GM12875 (cell line): ENCODE results near the gene SNCAIP.

Experiments
- H3K4me3 ChIP-seq: one replicate; pipeline ENCODE4 v1.5.1; 2011; ENCODE audit warnings: low read depth, low read length, control low read depth
- TF ChIP-seq, protein P1 (sequence below): IDR thresholded peaks from 2 replicates; pipeline ENCODE4 v1.5.1; 2011; ENCODE audit warnings: low read depth, mild to moderate bottlenecking, control low read depth, inconsistent platforms, low read length, moderate library complexity, borderline replicate concordance; ENCODE audit not compliant: insufficient read depth

SNCAIP gene

DNA sequence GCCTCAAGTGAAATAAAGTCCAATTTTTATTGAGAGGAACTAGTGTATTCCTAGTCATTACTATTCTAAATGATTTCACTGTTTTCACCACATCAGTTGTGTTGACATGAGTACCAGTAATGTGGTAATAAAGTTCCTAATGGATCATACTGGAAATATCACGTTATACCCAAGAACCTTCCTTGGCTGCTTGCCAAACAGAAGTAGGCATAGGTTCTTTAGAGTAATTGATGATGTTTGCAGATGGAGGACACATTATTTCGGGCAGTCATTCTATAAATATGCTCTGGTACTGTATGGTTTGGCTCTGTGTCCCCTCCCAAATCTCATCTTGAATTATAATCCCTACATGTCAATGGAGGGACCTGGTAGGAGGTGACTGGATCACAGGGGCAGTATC, 15.1 kb downstream of the SNCAIP start:
- TF ChIP-seq, protein P1, sequence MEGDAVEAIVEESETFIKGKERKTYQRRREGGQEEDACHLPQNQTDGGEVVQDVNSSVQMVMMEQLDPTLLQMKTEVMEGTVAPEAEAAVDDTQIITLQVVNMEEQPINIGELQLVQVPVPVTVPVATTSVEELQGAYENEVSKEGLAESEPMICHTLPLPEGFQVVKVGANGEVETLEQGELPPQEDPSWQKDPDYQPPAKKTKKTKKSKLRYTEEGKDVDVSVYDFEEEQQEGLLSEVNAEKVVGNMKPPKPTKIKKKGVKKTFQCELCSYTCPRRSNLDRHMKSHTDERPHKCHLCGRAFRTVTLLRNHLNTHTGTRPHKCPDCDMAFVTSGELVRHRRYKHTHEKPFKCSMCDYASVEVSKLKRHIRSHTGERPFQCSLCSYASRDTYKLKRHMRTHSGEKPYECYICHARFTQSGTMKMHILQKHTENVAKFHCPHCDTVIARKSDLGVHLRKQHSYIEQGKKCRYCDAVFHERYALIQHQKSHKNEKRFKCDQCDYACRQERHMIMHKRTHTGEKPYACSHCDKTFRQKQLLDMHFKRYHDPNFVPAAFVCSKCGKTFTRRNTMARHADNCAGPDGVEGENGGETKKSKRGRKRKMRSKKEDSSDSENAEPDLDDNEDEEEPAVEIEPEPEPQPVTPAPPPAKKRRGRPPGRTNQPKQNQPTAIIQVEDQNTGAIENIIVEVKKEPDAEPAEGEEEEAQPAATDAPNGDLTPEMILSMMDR: no peak
- no peak overlapping the region for H3K4me3 ChIP-seq

DNA sequence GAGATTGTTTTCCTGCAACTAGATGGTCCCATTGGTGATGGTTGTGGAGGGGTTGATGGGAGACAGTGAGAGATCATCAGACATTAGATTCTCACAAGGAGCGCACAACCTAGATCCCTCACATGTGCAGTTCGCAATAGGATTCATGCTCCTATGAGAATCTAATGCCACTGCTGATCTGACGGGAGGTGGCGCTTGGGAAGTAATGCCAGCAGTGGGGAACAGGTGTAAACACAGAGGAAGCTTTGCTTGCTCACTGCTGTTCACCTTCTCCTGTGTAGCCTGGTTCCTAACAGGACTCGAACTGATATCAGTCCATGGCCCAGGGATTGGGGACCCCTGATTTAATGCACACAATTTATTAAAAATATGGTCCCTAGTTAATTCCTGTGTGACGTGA, 18.8 kb downstream of the SNCAIP start:
- TF ChIP-seq, protein P1: no peak

DNA sequence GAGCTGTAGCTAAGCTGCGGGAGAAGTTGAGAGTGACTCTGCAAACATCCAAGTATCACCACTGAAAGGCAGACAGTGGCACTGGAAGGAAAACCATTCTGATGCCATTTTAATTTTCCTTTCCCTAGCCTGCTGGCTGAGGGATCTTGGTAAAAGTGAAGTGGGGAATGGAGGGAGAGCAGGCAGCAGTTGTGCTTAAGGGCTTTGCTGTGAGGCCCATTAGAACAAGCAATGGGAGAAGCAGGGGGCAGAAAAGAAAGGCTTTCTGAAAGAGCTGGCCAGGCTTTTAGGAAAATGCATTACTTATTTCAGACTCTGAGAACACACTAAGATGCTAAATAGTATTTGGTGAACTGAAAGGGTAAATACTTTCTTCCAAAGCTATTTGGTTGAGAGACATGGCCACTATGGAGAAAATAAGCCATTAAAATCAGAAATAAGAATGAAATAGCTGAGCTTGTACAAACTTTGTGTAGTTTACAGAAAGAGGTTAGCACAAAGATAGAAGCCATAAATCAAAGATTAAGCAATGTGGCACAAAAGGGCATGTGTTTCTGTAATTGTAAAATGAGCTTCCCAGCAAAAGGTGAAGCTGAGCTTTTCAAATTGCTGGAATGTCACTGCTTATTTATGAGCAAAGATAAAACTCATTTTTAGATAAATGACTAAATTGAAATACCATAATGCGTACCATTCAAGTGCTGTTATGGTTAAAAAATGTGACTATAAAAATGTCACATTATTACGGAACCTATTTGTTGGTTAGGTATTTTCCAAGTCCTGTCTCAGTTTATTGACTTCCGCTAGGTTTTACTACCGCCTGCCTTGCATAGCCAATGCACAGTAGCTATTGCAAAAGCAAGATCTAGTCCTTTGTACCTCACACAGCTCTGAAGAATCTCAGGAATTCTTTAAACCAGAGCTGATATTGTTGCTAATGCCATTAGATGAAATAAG, 20.8 kb downstream of the SNCAIP start:
- no peak overlapping the region for H3K4me3 ChIP-seq
- TF ChIP-seq, protein P1: no peak

More for the DNA sequence above, 18.8 kb downstream of the SNCAIP start:
- no peak overlapping the region for H3K4me3 ChIP-seq

DNA sequence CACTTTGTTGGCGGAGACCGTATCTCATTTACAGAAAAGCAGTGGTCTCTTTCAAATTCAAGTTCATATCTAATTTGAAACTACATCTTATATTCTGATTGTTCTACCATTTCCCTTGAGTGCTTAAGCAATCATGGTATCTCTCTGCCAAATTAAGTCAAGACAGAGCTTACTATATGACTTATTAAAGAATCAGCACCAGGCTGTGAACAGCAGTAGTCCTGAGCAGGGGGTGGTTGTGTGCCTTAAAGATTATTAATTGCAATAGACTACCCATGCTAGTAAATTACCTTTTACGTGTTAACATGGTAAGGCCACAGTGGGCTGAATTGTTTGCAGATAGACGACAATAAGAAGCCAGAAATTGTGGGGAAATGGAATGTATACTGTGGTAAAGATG, 21.5 kb downstream of the SNCAIP start:
- H3K4me3 ChIP-seq: no peak overlapping the region
- TF ChIP-seq, protein P1: no peak

DNA sequence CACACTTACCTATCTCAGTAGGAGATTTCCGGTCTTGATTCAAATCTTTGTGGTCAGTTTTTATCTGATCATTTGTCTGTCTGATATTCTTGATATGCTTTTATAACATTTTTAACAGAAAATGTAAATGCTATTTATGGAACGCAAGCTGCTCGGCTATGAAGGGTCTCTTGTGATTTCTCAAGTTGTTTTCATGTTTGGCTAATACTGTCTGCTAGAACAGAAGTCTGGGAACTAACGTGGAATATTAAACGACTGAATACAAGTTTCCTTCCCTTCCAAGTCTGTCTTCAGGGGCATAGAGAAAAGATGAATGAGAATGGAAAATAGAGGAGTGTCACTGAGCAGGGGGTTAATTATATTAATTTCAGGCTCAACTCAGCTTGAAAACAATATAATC, 27.6 kb downstream of the SNCAIP start:
- TF ChIP-seq, protein P1: no peak

DNA sequence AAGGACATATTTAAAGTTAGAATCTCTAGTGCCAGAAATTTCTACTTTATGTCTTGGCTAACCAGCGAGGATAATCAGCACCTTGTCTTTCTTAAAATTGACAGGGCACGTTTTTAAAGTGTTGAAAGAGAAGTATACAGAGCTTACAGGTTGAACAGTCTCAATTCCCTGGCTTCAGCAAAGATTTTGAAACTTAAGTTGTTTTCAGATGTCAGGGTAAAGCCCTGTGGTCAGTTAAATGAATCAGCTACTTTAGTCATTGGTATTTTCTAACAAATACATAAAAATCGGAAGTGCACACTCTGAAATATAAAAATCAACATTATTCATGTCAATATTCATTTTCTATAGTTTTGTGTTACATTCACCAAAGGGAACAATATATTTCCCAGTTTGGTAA, 29.1 kb downstream of the SNCAIP start:
- TF ChIP-seq, protein P1: no peak
- H3K4me3 ChIP-seq: no peak overlapping the region

More for the DNA sequence above, 27.6 kb downstream of the SNCAIP start:
- no peak overlapping the region for H3K4me3 ChIP-seq

DNA sequence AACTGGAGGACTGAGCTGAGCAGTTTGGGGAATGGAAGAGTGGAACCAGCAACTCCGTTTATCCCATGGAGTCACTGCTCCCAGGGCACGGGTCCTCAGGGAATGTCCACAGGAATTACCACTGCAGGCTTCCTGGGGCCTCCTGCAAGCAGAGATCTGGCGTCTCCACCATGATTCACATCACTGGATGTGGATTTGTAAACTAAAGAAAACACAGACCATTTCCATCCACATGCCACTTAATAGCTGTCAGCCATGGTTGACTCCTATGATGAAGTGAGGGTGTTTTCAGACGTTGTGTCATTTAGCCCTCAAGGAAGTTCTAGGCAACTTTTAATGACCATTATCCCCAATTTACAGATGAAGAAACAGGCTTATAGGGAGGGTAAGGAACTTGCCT, 30.2 kb downstream of the SNCAIP start:
- H3K4me3 ChIP-seq: no peak overlapping the region
- TF ChIP-seq, protein P1: no peak
